Stimulated activated memory B cell treated with anti-CD40 and anti-IgM and Interleukin-4, amounts not matched to agents 10 μg/mL and 1 μg/mL and 100 μg/mL, for 72 hours (primary cell): ENCODE results near the gene AIRE.
"Not testable (repeated sequence)": the region's sequence is repeated elsewhere in the genome, so short reads cannot be mapped to it uniquely, and the experiment has no call there.

ENCODE experiments used
- ATAC-seq: fragments of 150-1000 bp; cut with Tn5 transposase; 2 replicates; pipeline ENCODE4 v1.10.0; 2021
- H3K27ac Mint-ChIP-seq: one replicate; pipeline ENCODE4 v1.8.0; 2022; ENCODE audit warnings: mild to moderate bottlenecking, mixed read lengths
- H3K27me3 Mint-ChIP-seq: one replicate; pipeline ENCODE4 v1.8.0; 2022; ENCODE audit warnings: mixed read lengths
- H3K36me3 Mint-ChIP-seq: one replicate; pipeline ENCODE4 v1.8.0; 2022; ENCODE audit warnings: mixed read lengths
- H3K4me1 Mint-ChIP-seq: one replicate; pipeline ENCODE4 v1.8.0; 2022; ENCODE audit warnings: mixed read lengths
- H3K4me3 Mint-ChIP-seq: one replicate; pipeline ENCODE4 v1.8.0; 2022; ENCODE audit warnings: mild to moderate bottlenecking, moderate library complexity, mixed read lengths
- H3K9me3 Mint-ChIP-seq: one replicate; pipeline ENCODE4 v1.8.0; 2022; ENCODE audit warnings: mixed read lengths

The AIRE gene

DNA sequence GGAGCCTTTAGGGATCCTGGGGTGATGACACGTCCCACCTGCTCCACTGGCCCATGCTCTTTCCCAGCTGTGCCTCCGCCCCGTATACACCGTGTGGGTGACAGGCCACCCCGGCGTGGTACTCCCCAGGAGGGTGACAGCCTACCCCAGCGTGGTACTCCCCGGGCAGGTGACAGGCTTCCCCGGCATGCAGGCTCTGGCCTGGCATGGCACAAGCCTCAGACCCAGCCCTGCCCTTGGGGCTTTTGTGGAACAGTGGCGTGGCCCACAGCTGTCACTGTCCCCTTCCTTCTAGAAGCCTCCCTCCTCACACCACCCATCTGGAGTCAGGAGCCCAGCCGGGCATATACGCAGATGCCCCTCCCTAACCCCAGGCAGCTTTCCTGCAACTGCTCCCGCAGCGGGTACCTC, 9.5 kb downstream of the AIRE start:
- Mint-ChIP-seq H3K4me1 (peaks cover 62% of the 10 kb centered on the region), H3K4me3 (no peak overlapping the region), H3K27ac (peak overlapping the region; percentile 70), H3K27me3 (peaks cover 8% of the 10 kb centered on the region), H3K36me3 (no peaks in the 10 kb centered on the region), H3K9me3 (no peaks in the 10 kb centered on the region)
- ATAC-seq: no peak

DNA sequence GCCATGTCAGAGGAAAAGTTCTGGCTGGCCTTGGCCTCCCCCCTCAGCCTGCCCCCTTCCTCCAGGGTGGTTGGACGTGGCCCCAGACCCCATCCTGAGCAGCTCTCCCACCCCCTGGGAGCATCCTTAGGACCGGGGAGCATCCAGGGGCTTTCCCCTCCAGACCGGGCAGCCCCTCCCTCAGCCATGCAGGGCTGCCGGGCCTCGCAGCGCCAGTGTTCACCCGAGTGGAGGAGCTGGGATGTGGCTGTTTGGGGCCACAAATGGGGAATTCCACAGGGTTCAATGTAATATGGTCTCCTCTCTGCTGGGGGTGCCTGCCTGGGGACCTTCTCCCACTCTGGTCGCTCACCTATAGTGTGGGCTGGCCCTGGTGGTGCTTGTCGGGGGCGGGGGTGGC, 10.0 kb downstream of the AIRE start:
- H3K27ac Mint-ChIP-seq: peak overlapping the region; percentile 70

DNA sequence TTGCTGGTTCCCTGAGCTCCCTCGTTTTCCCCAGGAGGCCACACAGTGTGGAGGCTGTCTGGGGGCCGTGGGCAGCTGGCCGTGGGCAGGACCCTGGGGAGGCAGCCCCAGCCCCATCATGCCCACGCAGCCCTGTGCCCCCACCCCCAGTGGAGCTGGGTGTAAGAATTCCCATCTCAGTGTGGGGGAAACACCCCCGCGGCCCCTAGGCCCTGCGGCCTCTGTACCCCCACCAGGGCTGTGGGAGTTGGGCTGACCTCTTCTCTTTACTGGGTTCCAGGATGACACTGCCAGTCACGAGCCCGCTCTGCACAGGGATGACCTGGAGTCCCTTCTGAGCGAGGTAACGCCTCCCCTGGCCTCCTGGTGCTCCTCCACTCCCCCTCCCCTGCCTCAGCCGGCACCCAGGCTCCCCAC, 10.4 kb downstream of the AIRE start:
- H3K4me3 Mint-ChIP-seq: no peak overlapping the region
- H3K4me1 Mint-ChIP-seq: peaks cover 63% of the 10 kb centered on the region
- ATAC-seq: no peak

More for the DNA sequence above, 10.0 kb downstream of the AIRE start:
- H3K36me3 Mint-ChIP-seq: no peaks in the 10 kb centered on the region
- no peak overlapping the region for H3K4me3 Mint-ChIP-seq
- no peak for ATAC-seq
- no peaks in the 10 kb centered on the region for H3K9me3 Mint-ChIP-seq
- H3K27me3 Mint-ChIP-seq: peaks cover 3% of the 10 kb centered on the region
- peaks cover 62% of the 10 kb centered on the region for H3K4me1 Mint-ChIP-seq

DNA sequence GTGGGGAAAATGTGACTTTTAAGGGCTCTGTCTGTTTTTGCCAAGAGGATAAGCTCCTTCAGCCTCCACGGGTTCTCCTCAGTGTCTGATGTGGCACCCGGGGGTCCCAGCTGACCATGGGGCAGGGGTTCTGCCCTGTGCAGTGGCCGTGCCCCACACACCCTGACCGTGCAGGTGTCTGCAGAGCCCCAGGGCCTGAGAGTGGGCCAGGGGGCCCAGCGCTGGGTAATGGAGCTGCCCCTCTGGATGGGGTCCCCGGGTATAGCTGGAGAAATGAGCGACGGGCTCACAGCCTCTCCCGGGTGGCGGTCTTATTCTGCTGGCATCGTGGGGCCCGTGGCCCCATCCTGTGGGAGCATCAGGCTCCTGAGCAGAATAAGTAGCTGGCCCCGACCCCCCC, 11.2 kb downstream of the AIRE start:
- ATAC-seq: no peak
- no peaks in the 10 kb centered on the region for H3K36me3 Mint-ChIP-seq
- no peaks in the 10 kb centered on the region for H3K27me3 Mint-ChIP-seq
- no peak overlapping the region for H3K27ac Mint-ChIP-seq
- no peak overlapping the region for H3K4me3 Mint-ChIP-seq
- H3K4me1 Mint-ChIP-seq: peaks cover 64% of the 10 kb centered on the region
- no peaks in the 10 kb centered on the region for H3K9me3 Mint-ChIP-seq

More for the DNA sequence above, 10.4 kb downstream of the AIRE start:
- H3K27me3 Mint-ChIP-seq: no peaks in the 10 kb centered on the region
- peak overlapping the region; percentile 70 for H3K27ac Mint-ChIP-seq
- H3K9me3 Mint-ChIP-seq: no peaks in the 10 kb centered on the region
- no peaks in the 10 kb centered on the region for H3K36me3 Mint-ChIP-seq

DNA sequence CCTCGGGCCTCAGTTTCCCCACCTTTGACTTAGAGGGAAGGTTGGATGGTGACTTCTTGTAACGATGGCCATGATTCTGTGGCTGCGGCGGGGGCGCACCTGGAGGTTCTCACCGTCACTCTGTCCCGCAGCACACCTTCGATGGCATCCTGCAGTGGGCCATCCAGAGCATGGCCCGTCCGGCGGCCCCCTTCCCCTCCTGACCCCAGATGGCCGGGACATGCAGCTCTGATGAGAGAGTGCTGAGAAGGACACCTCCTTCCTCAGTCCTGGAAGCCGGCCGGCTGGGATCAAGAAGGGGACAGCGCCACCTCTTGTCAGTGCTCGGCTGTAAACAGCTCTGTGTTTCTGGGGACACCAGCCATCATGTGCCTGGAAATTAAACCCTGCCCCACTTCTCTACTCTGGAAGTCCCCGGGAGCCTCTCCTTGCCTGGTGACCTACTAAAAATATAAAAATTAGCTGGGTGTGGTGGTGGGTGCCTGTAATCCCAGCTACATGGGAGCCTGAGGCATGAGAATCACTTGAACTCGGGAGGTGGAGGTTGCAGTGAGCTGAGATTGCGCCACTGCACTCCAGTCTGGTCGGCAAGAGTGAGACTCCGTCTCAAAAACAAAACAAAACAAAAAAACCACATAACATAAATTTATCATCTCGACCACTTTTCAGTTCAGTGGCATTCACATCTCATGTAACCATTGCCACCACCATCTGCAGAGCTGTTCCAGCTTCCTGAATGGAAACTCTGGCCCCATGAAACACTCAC, 12.0 kb downstream of the AIRE start:
- ATAC-seq: peak; percentile 35
- H3K4me1 Mint-ChIP-seq: peaks cover 64% of the 10 kb centered on the region
- peak overlapping the region; percentile 90 for H3K27ac Mint-ChIP-seq
- H3K4me3 Mint-ChIP-seq: peak overlapping the region; percentile 29
- H3K9me3 Mint-ChIP-seq: no peaks in the 10 kb centered on the region
- H3K36me3 Mint-ChIP-seq: no peaks in the 10 kb centered on the region
- H3K27me3 Mint-ChIP-seq: no peaks in the 10 kb centered on the region

DNA sequence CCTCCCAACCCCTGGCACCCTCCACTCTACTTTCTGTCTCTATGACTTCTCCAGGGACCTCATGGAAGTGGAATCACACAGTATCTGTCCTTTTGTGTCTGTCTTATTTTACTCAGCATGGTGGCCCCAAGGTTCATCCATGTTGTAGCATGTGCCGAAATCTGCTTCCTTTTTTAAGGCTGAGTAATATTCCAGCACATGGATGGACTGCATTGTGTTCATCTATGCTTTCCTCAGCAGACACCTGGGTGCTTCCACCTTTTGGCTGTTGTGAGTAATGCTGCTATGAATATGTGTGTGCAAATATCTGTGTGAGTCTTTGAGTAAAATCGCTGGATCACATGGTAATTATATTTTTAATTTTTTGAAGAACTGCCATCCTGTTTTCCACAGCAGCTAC, 12.6 kb downstream of the AIRE start:
- H3K27ac Mint-ChIP-seq: peak overlapping the region; percentile 90
- no peaks in the 10 kb centered on the region for H3K36me3 Mint-ChIP-seq
- no peak for ATAC-seq
- H3K27me3 Mint-ChIP-seq: no peaks in the 10 kb centered on the region
- H3K9me3 Mint-ChIP-seq: no peaks in the 10 kb centered on the region
- H3K4me1 Mint-ChIP-seq: peaks cover 70% of the 10 kb centered on the region
- H3K4me3 Mint-ChIP-seq: peak overlapping the region; percentile 29

DNA sequence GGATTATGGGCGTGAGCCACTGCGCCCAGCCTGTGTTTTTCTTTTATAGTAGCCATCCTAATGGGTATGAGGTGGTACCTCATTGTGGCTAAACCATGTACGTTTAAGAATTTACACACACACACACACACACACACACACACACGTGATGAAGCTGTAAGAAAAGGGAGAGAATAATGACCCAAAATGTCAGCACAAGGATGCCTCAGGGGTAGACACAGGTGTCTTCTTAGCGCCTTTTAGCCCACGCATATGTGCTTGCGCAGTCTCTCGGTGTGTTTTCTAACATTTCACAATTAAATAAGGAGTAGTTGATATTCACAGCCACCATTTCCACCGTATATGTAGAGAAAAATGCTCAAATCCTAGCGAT, 13.4 kb downstream of the AIRE start:
- peak; percentile 1 for ATAC-seq
- no peaks in the 10 kb centered on the region for H3K9me3 Mint-ChIP-seq
- H3K27me3 Mint-ChIP-seq: no peaks in the 10 kb centered on the region
- H3K27ac Mint-ChIP-seq: peak overlapping the region; percentile 90
- no peaks in the 10 kb centered on the region for H3K36me3 Mint-ChIP-seq
- peaks cover 78% of the 10 kb centered on the region for H3K4me1 Mint-ChIP-seq
- H3K4me3 Mint-ChIP-seq: peak overlapping the region; percentile 83

DNA sequence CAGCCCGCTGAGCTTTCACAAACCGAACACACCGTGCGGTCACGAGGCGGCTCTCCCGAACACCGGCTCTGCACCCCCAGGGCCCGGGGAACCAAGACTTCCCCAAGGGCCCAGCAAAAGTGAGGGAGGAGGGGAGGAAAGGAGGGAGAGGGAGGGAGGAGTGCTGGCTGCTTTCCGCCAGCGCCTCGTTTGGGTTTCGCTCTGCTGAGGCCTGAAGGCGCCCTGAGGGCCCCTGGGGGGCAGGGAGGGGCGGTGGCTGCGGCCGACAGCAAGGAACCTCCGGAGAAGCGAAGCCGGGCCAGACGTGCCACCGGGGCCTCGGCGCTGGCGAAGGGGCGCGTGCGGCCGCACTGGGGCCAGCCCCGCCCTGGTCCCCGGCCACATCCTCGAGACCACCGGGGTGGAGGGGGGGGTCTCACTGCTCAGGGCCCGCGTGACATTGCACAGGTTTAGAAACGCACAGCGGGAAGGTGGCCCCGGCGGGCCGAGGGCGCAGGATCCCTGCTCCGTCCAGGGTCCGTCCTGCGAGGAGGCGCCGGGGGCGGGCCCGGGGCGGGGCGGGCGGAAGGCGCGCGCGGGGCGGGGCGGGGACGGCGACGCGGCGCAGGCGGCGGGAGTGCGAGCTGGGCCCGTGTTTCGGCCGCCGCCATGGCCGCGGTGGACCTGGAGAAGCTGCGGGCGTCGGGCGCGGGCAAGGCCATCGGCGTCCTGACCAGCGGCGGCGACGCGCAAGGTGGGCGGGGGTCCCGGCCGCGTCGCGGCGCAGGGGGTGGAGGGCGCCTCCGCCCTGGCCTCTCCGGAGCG, 14.0 kb downstream of the AIRE start, which contains the start of gene PFKL:
TSS of gene PFKL (plus strand) at position 596 of the 804 bp plus-strand sequence. CDS start at position 649, 53 bp downstream.
- Mint-ChIP-seq H3K4me3 (peak within 1 kb of the TSS; percentile 83), H3K4me1 (peaks cover 78% of the 10 kb centered on the region), H3K27me3 (no peaks in the 10 kb centered on the region), H3K27ac (peak within 1 kb of the TSS; percentile 90), H3K36me3 (peaks cover under 1% of the 10 kb centered on the region), H3K9me3 (no peaks in the 10 kb centered on the region)
- peak; percentile 84 for ATAC-seq

DNA sequence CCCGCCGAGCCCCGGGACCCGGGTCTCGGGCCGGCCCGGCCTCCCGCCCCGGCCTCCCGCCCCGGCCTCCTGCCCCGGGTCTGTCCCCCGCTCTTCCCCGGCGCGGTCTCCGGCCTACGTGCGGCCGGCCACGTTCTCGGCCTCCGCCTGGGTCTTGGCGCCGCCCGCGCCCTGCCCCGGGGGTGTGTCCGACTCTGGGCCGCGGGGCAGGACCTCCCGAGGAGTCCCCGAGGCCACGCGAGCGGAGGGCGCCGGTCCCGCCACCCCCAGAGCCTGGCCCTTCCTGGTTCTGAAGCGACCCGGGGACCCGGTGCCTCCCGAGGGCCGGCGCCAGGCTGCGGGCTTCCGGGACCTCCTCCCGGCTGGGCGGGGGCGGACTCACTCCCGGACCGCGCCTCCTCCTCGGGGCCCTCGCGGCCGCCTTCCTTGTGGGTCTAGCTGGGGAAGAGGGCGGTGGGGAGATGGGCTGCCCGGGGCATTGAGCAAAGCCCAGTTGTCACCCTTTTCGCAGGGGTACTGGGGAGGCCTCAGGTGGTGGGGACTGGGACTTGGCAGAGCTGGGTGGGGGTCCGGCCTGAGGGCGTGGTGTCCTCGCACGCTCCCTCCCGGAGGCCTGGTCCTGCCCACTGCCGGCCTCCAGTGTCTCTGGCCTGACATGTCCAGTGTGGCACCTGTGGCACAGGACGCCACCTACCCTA, 14.7 kb downstream of the AIRE start:
- Mint-ChIP-seq H3K36me3 (peaks cover 4% of the 10 kb centered on the region), H3K4me1 (peaks cover 78% of the 10 kb centered on the region), H3K4me3 (peak overlapping the region; percentile 82), H3K27ac (peak overlapping the region; percentile 65), H3K9me3 (no peaks in the 10 kb centered on the region), H3K27me3 (no peaks in the 10 kb centered on the region)
- peak; percentile 47 for ATAC-seq

DNA sequence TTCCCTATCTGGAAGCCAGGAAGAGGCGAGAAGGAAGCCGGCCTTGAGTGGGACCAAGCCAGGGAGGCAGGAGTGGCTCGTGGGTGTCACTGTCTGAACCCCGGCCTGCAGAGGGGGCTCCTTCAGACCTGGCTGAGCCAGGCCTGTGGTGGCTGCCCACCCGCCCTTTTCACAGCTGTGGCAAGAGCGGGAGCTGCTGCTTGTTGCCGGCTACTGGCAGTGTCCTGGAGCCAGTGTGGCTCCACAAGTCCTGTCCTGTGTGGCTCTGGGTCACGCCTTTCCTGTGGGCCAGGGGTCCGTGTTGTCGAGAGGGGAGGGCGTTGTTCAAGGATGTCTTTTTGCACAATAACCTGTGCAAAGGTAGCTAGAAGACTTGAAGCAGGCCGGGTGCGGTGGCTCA, 15.5 kb downstream of the AIRE start:
- no peak for ATAC-seq
- Mint-ChIP-seq H3K36me3 (peaks cover 4% of the 10 kb centered on the region), H3K9me3 (no peaks in the 10 kb centered on the region), H3K27me3 (no peaks in the 10 kb centered on the region), H3K4me3 (peak overlapping the region; percentile 82), H3K4me1 (peaks cover 70% of the 10 kb centered on the region), H3K27ac (peak overlapping the region; percentile 65)

DNA sequence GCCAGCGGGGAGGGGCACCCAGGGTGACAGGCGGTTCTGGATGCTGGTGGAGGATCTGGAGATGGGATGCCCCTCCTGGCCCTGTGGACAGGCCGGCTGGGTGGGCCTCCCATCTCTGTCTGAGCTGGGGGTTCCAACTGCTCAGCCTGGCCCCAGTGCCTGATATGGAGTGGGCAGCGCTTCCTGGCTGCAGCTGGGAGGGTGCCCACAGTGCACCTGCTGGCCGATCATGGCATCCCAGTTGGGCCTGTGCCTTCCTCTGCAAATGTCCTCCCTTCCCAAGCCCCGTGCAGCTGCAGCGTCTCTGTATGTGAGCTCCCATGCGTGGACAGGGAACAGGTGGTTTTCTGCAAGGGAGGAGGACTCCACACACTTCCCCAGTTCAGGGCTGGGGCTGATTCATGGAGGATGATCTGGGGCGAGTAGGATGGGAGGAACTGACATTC, 16.3 kb downstream of the AIRE start:
- Mint-ChIP-seq H3K9me3 (no peaks in the 10 kb centered on the region), H3K36me3 (peaks cover 4% of the 10 kb centered on the region), H3K27ac (peak overlapping the region; percentile 65), H3K4me3 (peak overlapping the region; percentile 82), H3K27me3 (no peaks in the 10 kb centered on the region), H3K4me1 (peaks cover 68% of the 10 kb centered on the region)
- no peak for ATAC-seq

DNA sequence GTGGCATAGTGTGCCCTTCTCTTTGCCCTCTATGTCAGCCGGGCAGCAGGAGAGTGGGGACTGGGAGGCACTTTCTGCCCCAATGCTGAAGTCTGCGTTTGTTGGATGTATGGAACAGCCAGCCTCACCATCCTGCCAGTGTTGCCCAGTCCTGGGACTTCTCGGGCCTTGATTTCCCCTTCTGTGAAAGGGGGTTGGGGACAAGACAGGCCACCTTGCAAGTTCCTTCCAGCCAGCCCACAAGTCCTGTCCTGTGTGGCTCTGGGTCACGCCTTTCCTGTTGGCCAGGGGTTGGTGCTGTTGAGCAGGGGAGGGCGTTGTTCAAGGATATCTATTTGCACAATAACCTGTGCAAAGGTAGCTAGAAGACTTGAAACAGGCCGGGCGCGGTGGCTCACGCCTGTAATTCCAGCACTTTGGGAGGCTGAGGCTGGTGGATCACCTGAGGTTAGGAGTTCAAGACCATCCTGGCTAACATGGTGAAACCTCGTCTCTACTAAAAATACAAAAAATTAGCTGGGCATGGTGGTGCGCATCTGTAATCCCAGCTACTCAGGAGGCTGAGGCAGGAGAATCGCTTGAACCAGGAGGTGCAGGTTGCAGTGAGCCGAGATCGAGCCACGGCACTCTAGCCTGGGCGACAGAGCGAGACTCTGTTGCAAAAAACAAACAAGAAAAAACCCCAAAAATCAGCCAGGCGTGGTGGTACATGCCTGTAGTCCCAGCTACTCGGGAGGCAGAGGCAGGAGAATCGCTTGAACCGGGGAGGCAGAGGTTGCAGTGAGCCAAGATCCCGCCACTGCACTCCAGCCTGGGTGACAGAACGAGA, 17.1 kb downstream of the AIRE start:
- not testable (repeated sequence) for H3K9me3 Mint-ChIP-seq, ATAC-seq, H3K27me3 Mint-ChIP-seq
- Mint-ChIP-seq H3K4me1 (peaks cover 69% of the 10 kb centered on the region), H3K4me3 (peak overlapping the region; percentile 55), H3K36me3 (peaks cover 10% of the 10 kb centered on the region), H3K27ac (peak overlapping the region; percentile 46)

DNA sequence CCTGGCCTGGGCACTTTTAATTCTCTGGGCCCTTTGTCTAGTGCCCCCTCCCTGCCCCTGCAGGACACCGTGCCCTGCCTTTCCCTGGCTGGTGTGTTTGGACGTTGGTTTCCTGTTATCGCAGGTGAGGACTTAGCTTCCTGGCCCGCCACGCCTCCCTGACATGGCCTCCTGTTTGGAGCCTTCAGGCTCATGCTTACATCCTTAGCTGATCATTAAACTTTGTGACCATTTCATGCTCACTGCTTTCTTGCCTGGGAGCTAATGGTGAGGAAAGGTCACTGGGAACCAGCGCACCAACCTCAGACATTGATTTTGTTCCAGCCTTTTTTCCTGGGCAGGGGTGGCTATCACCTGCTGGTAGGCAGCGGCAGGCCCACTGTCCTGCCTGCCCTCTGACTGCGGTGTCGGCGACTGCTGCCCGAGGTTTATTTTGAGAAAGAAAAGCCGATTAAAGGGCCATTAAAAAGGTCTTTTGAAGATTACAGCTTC, 17.9 kb downstream of the AIRE start:
- H3K36me3 Mint-ChIP-seq: peaks cover 16% of the 10 kb centered on the region
- H3K27me3 Mint-ChIP-seq: no peaks in the 10 kb centered on the region
- H3K27ac Mint-ChIP-seq: peak overlapping the region; percentile 46
- ATAC-seq: no peak
- peak overlapping the region; percentile 49 for H3K4me3 Mint-ChIP-seq
- H3K4me1 Mint-ChIP-seq: peaks cover 66% of the 10 kb centered on the region
- no peaks in the 10 kb centered on the region for H3K9me3 Mint-ChIP-seq

DNA sequence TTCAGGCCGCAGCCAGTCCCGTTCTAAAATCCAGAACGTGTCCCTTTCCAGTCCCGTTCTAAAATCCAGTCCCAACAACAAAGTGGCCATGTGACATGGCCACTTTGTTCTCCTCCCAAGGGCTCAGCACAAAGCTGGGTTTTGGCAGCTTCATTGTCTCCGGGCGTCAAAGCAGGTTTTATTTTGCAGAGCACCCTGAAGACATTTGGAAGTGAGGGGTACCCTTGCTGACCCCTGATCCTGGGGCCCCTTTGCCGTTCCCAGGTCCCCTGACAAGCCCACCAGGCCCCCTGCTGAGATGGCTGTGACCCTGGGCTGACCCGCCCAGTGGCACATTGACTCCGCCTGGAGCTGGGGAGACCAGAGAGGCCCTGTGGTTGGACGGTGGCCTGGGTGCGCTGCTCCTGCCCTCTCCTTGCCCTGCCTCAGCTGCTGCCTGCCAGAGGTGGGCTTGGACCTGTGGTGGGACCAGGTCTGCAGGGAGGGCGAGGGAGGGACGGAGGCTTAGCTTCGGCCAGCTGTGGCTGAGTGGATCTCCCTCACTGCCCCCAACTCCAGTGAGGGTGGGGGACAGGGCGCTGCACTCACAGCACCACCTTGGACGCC, 18.4 kb downstream of the AIRE start:
- Mint-ChIP-seq H3K4me3 (no peak overlapping the region), H3K27ac (no peak overlapping the region), H3K9me3 (no peaks in the 10 kb centered on the region), H3K27me3 (no peaks in the 10 kb centered on the region), H3K36me3 (peaks cover 16% of the 10 kb centered on the region), H3K4me1 (peaks cover 61% of the 10 kb centered on the region)
- no peak for ATAC-seq
